HEK293 (cell line): Measurements from ENCODE around the gene ACADL.

Source experiments
- BCL11A ChIP-seq: fragments of 450-650 bp; formaldehyde crosslinking; IDR thresholded peaks from 2 replicates; pipeline ENCODE4 v1.5.1; 2016; ENCODE audit warnings: low read depth, missing biosample characterization, missing genetic modification characterization
- ZNF335 ChIP-seq: fragments of 450-650 bp; formaldehyde crosslinking; conservative IDR thresholded peaks from 2 replicates; pipeline ENCODE4 v1.5.1; 2016; ENCODE audit warnings: missing biosample characterization, missing genetic modification characterization

DNA sequence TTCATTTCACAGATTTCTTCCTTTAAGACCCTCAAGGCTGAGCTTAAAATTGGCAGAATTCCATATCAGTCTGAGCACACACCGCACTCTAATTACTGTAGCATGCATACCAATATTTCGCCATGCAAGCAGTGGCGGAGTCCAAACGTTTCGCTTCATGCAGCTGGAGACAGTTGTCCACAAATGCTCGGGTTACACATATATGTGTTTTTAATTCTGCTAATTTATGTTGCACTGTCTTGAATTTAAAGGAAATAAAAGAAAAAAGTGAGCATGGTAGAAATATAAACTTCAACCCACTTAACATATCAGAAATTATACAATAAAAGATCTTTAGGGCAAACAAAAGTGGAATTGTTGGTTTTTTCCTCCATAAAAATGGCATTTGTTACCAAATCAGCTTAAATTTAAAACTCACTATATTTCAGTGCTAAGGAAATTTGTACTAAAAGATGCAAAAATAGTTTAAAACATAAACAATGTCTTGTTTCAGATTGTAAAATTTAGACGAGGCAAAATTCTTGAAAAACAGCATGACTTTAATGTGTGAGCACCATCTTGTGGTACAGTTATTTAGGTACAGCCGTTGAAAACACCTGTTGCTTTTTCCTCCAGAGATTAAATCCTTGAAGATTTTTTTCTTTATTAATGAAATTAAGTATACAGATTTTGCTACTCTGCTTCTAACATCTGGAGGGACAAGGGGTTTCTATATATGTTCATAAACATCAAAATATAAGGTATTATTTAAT is 30.0 kb downstream of the ACADL start:
- TF ChIP-seq ZNF335 (tag by site-specific recombination) = no peak
- TF ChIP-seq BCL11A (tag by site-specific recombination) = no peak
